ENCODE measurements around the gene SH3GL2.
"Not testable (repeated sequence)": the region's sequence is repeated elsewhere in the genome, so short reads cannot be mapped to it uniquely, and the experiment has no call there.

SH3GL2 gene

GRCh38 chr9:17761984-17762676, 183.3 kb downstream of the SH3GL2 start:
- no peaks in the 10 kb centered on the region for H3K27me3 Mint-ChIP-seq
- no peaks in the 10 kb centered on the region for H3K4me1 Mint-ChIP-seq (ENCODE audit: low read depth)
- H3K36me3 Mint-ChIP-seq (ENCODE audit: low read depth): no peaks in the 10 kb centered on the region
- no peak overlapping the region for H3K27ac Mint-ChIP-seq
- H3K4me3 Mint-ChIP-seq: no peak overlapping the region
- no peaks in the 10 kb centered on the region for H3K9me3 Mint-ChIP-seq
- intact Hi-C loops (cut with micrococcal nuclease): no loop called here

GRCh38 chr9:17764306-17764705, 185.4 kb downstream of the SH3GL2 start:
- H3K9me3 Mint-ChIP-seq: no peaks in the 10 kb centered on the region
- H3K4me1 Mint-ChIP-seq (ENCODE audit: low read depth): no peaks in the 10 kb centered on the region
- H3K36me3 Mint-ChIP-seq (ENCODE audit: low read depth): no peaks in the 10 kb centered on the region
- H3K27me3 Mint-ChIP-seq: no peaks in the 10 kb centered on the region
- no peak overlapping the region for H3K27ac Mint-ChIP-seq
- intact Hi-C loops (cut with micrococcal nuclease): no loop called here
- H3K4me3 Mint-ChIP-seq: no peak overlapping the region

GRCh38 chr9:17765131-17765530, 186.3 kb downstream of the SH3GL2 start:
- intact Hi-C loops (cut with micrococcal nuclease); H3K9me3 Mint-ChIP-seq; H3K4me3 Mint-ChIP-seq; H3K4me1 Mint-ChIP-seq (ENCODE audit: low read depth); H3K27me3 Mint-ChIP-seq; H3K27ac Mint-ChIP-seq; H3K36me3 Mint-ChIP-seq (ENCODE audit: low read depth): not testable (repeated sequence)

GRCh38 chr9:17772223-17772622, 193.4 kb downstream of the SH3GL2 start:
- no peak overlapping the region for H3K4me3 Mint-ChIP-seq
- no peaks in the 10 kb centered on the region for H3K27me3 Mint-ChIP-seq
- intact Hi-C loops (cut with micrococcal nuclease): no loop called here
- H3K9me3 Mint-ChIP-seq: no peaks in the 10 kb centered on the region
- no peaks in the 10 kb centered on the region for H3K36me3 Mint-ChIP-seq (ENCODE audit: low read depth)
- no peak overlapping the region for H3K27ac Mint-ChIP-seq
- no peaks in the 10 kb centered on the region for H3K4me1 Mint-ChIP-seq (ENCODE audit: low read depth)

- intact Hi-C loops (cut with micrococcal nuclease): no loop called here
- Mint-ChIP-seq H3K4me1 (ENCODE audit: low read depth) (no peaks in the 10 kb centered on the region), H3K27me3 (no peaks in the 10 kb centered on the region), H3K4me3 (no peak overlapping the region), H3K27ac (no peak overlapping the region), H3K9me3 (peaks cover 10% of the 10 kb centered on the region), H3K36me3 (ENCODE audit: low read depth) (no peaks in the 10 kb centered on the region)
These were observed 196.8 kb downstream of the SH3GL2 start for GRCh38 chr9:17775656-17776055.

- intact Hi-C loops (cut with micrococcal nuclease): no loop called here
- Mint-ChIP-seq H3K9me3 (peaks cover 10% of the 10 kb centered on the region), H3K27me3 (no peaks in the 10 kb centered on the region)
These were observed 197.9 kb downstream of the SH3GL2 start for GRCh38 chr9:17776735-17777134.

GRCh38 chr9:17777465-17777864, 198.6 kb downstream of the SH3GL2 start:
- H3K9me3 Mint-ChIP-seq: peaks cover 10% of the 10 kb centered on the region

More at GRCh38 chr9:17776735-17777134, 197.9 kb downstream of the SH3GL2 start:
- Mint-ChIP-seq H3K4me1 (ENCODE audit: low read depth) (no peaks in the 10 kb centered on the region), H3K4me3 (no peak overlapping the region), H3K27ac (no peak overlapping the region), H3K36me3 (ENCODE audit: low read depth) (no peaks in the 10 kb centered on the region)

GRCh38 chr9:17782430-17783149, 203.7 kb downstream of the SH3GL2 start:
- no peak overlapping the region for H3K4me3 Mint-ChIP-seq
- no peaks in the 10 kb centered on the region for H3K27me3 Mint-ChIP-seq
- no peaks in the 10 kb centered on the region for H3K4me1 Mint-ChIP-seq (ENCODE audit: low read depth)
- intact Hi-C loops (cut with micrococcal nuclease): no loop called here
- H3K9me3 Mint-ChIP-seq: peaks cover 10% of the 10 kb centered on the region
- no peaks in the 10 kb centered on the region for H3K36me3 Mint-ChIP-seq (ENCODE audit: low read depth)
- no peak overlapping the region for H3K27ac Mint-ChIP-seq

More at GRCh38 chr9:17777465-17777864, 198.6 kb downstream of the SH3GL2 start:
- Mint-ChIP-seq H3K27ac (no peak overlapping the region), H3K4me3 (no peak overlapping the region), H3K4me1 (ENCODE audit: low read depth) (no peaks in the 10 kb centered on the region), H3K27me3 (no peaks in the 10 kb centered on the region), H3K36me3 (ENCODE audit: low read depth) (no peaks in the 10 kb centered on the region)
- intact Hi-C loops (cut with micrococcal nuclease): no loop called here

- intact Hi-C loops (cut with micrococcal nuclease): no loop called here
- no peaks in the 10 kb centered on the region for H3K36me3 Mint-ChIP-seq (ENCODE audit: low read depth)
- no peak overlapping the region for H3K27ac Mint-ChIP-seq
- H3K9me3 Mint-ChIP-seq: peaks cover 6% of the 10 kb centered on the region
- H3K4me3 Mint-ChIP-seq: no peak overlapping the region
- no peaks in the 10 kb centered on the region for H3K27me3 Mint-ChIP-seq
- no peaks in the 10 kb centered on the region for H3K4me1 Mint-ChIP-seq (ENCODE audit: low read depth)
These were observed 204.4 kb downstream of the SH3GL2 start for GRCh38 chr9:17783227-17783626.

- H3K4me3 Mint-ChIP-seq: no peak overlapping the region
- no peaks in the 10 kb centered on the region for H3K9me3 Mint-ChIP-seq
- no peak overlapping the region for H3K27ac Mint-ChIP-seq
- no peaks in the 10 kb centered on the region for H3K36me3 Mint-ChIP-seq (ENCODE audit: low read depth)
- no peaks in the 10 kb centered on the region for H3K27me3 Mint-ChIP-seq
- no peaks in the 10 kb centered on the region for H3K4me1 Mint-ChIP-seq (ENCODE audit: low read depth)
- intact Hi-C loops (cut with micrococcal nuclease): no loop called here
These were observed 210.4 kb downstream of the SH3GL2 start for GRCh38 chr9:17789316-17789715.

- H3K4me1 Mint-ChIP-seq (ENCODE audit: low read depth): no peaks in the 10 kb centered on the region
- H3K27ac Mint-ChIP-seq: no peak overlapping the region
- H3K36me3 Mint-ChIP-seq (ENCODE audit: low read depth): no peaks in the 10 kb centered on the region
- intact Hi-C loops (cut with micrococcal nuclease): no loop called here
- H3K4me3 Mint-ChIP-seq: no peak overlapping the region
- no peaks in the 10 kb centered on the region for H3K27me3 Mint-ChIP-seq
- no peaks in the 10 kb centered on the region for H3K9me3 Mint-ChIP-seq
These were observed 215.1 kb downstream of the SH3GL2 start for GRCh38 chr9:17793713-17794622.

GRCh38 chr9:17795744-17796143, 216.9 kb downstream of the SH3GL2 start:
- H3K4me3 Mint-ChIP-seq: no peak overlapping the region
- intact Hi-C loops (cut with micrococcal nuclease): no loop called here
- no peaks in the 10 kb centered on the region for H3K27me3 Mint-ChIP-seq
- H3K4me1 Mint-ChIP-seq (ENCODE audit: low read depth): no peaks in the 10 kb centered on the region
- H3K27ac Mint-ChIP-seq: no peak overlapping the region
- no peaks in the 10 kb centered on the region for H3K36me3 Mint-ChIP-seq (ENCODE audit: low read depth)
- H3K9me3 Mint-ChIP-seq: no peaks in the 10 kb centered on the region

GRCh38 chr9:17799369-17799768, 220.5 kb downstream of the SH3GL2 start:
- H3K4me3 Mint-ChIP-seq: no peak overlapping the region
- H3K27ac Mint-ChIP-seq: no peak overlapping the region
- no peaks in the 10 kb centered on the region for H3K9me3 Mint-ChIP-seq
- no peaks in the 10 kb centered on the region for H3K27me3 Mint-ChIP-seq
- no peaks in the 10 kb centered on the region for H3K4me1 Mint-ChIP-seq (ENCODE audit: low read depth)
- no peaks in the 10 kb centered on the region for H3K36me3 Mint-ChIP-seq (ENCODE audit: low read depth)
- intact Hi-C loops (cut with micrococcal nuclease): no loop called here

- intact Hi-C loops (cut with micrococcal nuclease): loop anchor here (5.0 to 10.0 kb wide), 2 partner anchors 268 to 414 kb away; no protein-coding TSS in a partner anchor
These were observed 221.6 kb downstream of the SH3GL2 start for GRCh38 chr9:17800418-17800817.

More at GRCh38 chr9:17800418-17800817, 221.6 kb downstream of the SH3GL2 start:
- Mint-ChIP-seq H3K27me3 (no peaks in the 10 kb centered on the region), H3K27ac (no peak overlapping the region), H3K4me1 (ENCODE audit: low read depth) (no peaks in the 10 kb centered on the region), H3K4me3 (no peak overlapping the region), H3K9me3 (no peaks in the 10 kb centered on the region), H3K36me3 (ENCODE audit: low read depth) (no peaks in the 10 kb centered on the region)

Measured in dendritic cell treated with granulocyte-macrophage colony-stimulating factor and Interleukin-4, amounts not matched to agents 40 ng/mL and 50 ng/mL, for 4 days (primary cell).